Endothelial cell (in vitro differentiated cells): ENCODE measurements around the gene BANP. TPM values are rescaled to one million over a fixed set of nuclear protein-coding genes. Genes with fewer than 3 reads are reported as not detected.

Experiments
- DNase-seq: peaks from one replicate; pipeline ENCODE4 v3.0.0; 2021; ENCODE audit warnings: low spot score
- H3K27ac Mint-ChIP-seq: one replicate; pipeline ENCODE4 v1.8.0; 2021; ENCODE audit warnings: mixed read lengths, inconsistent platforms; ENCODE audit not compliant: unreplicated experiment
- H3K27me3 Mint-ChIP-seq: one replicate; pipeline ENCODE4 v1.8.0; 2021; ENCODE audit warnings: mild to moderate bottlenecking, moderate library complexity, mixed read lengths, inconsistent platforms; ENCODE audit not compliant: unreplicated experiment
- H3K36me3 Mint-ChIP-seq: one replicate; pipeline ENCODE4 v1.8.0; 2021; ENCODE audit warnings: mild to moderate bottlenecking, low read depth, mixed read lengths, inconsistent platforms; ENCODE audit not compliant: unreplicated experiment
- H3K4me1 Mint-ChIP-seq: one replicate; pipeline ENCODE4 v1.8.0; 2021; ENCODE audit warnings: mild to moderate bottlenecking, mixed read lengths, inconsistent platforms; ENCODE audit not compliant: unreplicated experiment
- H3K4me3 Mint-ChIP-seq: one replicate; pipeline ENCODE4 v1.8.0; 2021; ENCODE audit warnings: mild to moderate bottlenecking, mixed read lengths, inconsistent platforms; ENCODE audit not compliant: unreplicated experiment
- H3K9me3 Mint-ChIP-seq: one replicate; pipeline ENCODE4 v1.8.0; 2021; ENCODE audit warnings: mixed read lengths, inconsistent platforms; ENCODE audit not compliant: unreplicated experiment
- CTCF ChIP-seq: fragments of 200-600 bp; sonication (generic); IDR thresholded peaks from one replicate; pipeline ENCODE4 v1.5.0; 2021; ENCODE audit warnings: antibody characterized with exemption; ENCODE audit not compliant: unreplicated experiment
- total RNA-seq: library from RNA; stranded (reverse); fragmentation: NEBNext Ultra II Directional; extraction: Animal tissue kit (Norgen Biotek cat#: 25700); gene quantifications from one replicate; pipeline ENCODE4 v1.2.1, GENCODE V29; 2021; ENCODE audit not compliant: unreplicated experiment

Gene BANP
- total RNA-seq, 1 donor from 2014 or later = 33.3 TPM

- DNase-seq = no peak
- H3K4me1 Mint-ChIP-seq = no peaks in the 10 kb centered on the region
- H3K9me3 Mint-ChIP-seq = no peaks in the 10 kb centered on the region
- no peaks in the 10 kb centered on the region for H3K27me3 Mint-ChIP-seq
- H3K27ac Mint-ChIP-seq = no peak overlapping the region
- H3K4me3 Mint-ChIP-seq = no peak overlapping the region
- H3K36me3 Mint-ChIP-seq = peaks cover 11% of the 10 kb centered on the region
- TF ChIP-seq CTCF = no peak
Observed at GRCh38 chr16:88063211-88063773, 112.1 kb downstream of the BANP start.

- Mint-ChIP-seq H3K4me1 (no peaks in the 10 kb centered on the region), H3K27me3 (no peaks in the 10 kb centered on the region), H3K4me3 (peak overlapping the region; percentile 44), H3K27ac (no peak overlapping the region), H3K36me3 (peaks cover 9% of the 10 kb centered on the region), H3K9me3 (no peaks in the 10 kb centered on the region)
- TF ChIP-seq CTCF = no peak
- no peak for DNase-seq
Observed at GRCh38 chr16:88064011-88064888, 113.0 kb downstream of the BANP start.

GRCh38 chr16:88064889-88065746, 113.9 kb downstream of the BANP start:
- no peaks in the 10 kb centered on the region for H3K4me1 Mint-ChIP-seq
- no peak for DNase-seq
- H3K9me3 Mint-ChIP-seq = no peaks in the 10 kb centered on the region
- no peak overlapping the region for H3K4me3 Mint-ChIP-seq
- peaks cover 2% of the 10 kb centered on the region for H3K27me3 Mint-ChIP-seq
- no peak overlapping the region for H3K27ac Mint-ChIP-seq
- peaks cover 13% of the 10 kb centered on the region for H3K36me3 Mint-ChIP-seq
- TF ChIP-seq CTCF = no peak

GRCh38 chr16:88065747-88066142, 114.5 kb downstream of the BANP start:
- no peak for TF ChIP-seq CTCF
- peaks cover 4% of the 10 kb centered on the region for H3K27me3 Mint-ChIP-seq
- H3K4me3 Mint-ChIP-seq = no peak overlapping the region
- peaks cover 13% of the 10 kb centered on the region for H3K36me3 Mint-ChIP-seq
- H3K27ac Mint-ChIP-seq = no peak overlapping the region
- H3K9me3 Mint-ChIP-seq = no peaks in the 10 kb centered on the region
- no peak for DNase-seq
- H3K4me1 Mint-ChIP-seq = no peaks in the 10 kb centered on the region
